MG63 (cell line): Measurements from ENCODE around the gene KIF22. TPM values are rescaled to one million over a fixed set of nuclear protein-coding genes. Genes with fewer than 3 reads are reported as not detected.
"Not testable (repeated sequence)": the region's sequence is repeated elsewhere in the genome, so short reads cannot be mapped to it uniquely, and the experiment has no call there.

ENCODE experiments used
- DNase-seq: peaks from one replicate; pipeline ENCODE4 v3.0.0-alpha.2; 2020
- H3K27me3 ChIP-seq: fragments of 250-450 bp; sonication (Bioruptor Pico); 2 replicates; pipeline ENCODE4 v1.5.1; 2020; ENCODE audit warnings: mild to moderate bottlenecking, moderate library complexity
- H3K36me3 ChIP-seq: fragments of 250-450 bp; sonication (Bioruptor Pico); 2 replicates; pipeline ENCODE4 v1.5.1; 2020; ENCODE audit warnings: mild to moderate bottlenecking, moderate library complexity
- H3K4me3 ChIP-seq: fragments of 250-450 bp; sonication (Bioruptor Pico); 2 replicates; pipeline ENCODE4 v1.5.1; 2020; ENCODE audit warnings: mild to moderate bottlenecking, moderate library complexity
- H3K9me3 ChIP-seq: fragments of 250-450 bp; sonication (Bioruptor Pico); 2 replicates; pipeline ENCODE4 v1.5.1; 2020; ENCODE audit warnings: mild to moderate bottlenecking, moderate library complexity
- total RNA-seq: library from RNA; depleted of rRNA; stranded (reverse); fragments of >200 nt; shearing (Covaris generic); gene quantifications from 2 replicates; pipeline ENCODE4 v1.2.3, GENCODE V29; 2014; ENCODE audit warnings: low replicate concordance; rRNA removed

The KIF22 gene
- 74.9 and 134 TPM in 2 replicates for total RNA-seq

GRCh38 chr16:29790183-29790948 lies at the start of gene KIF22:
Gene KIF22, plus strand, starts transcription at chr16:29790751. Its CDS starts 9 bp downstream, at chr16:29790760.
- peak within 1 kb of the TSS; percentile 87 for H3K4me3 ChIP-seq
- H3K27me3 ChIP-seq = no peaks in the 10 kb centered on the region
- DNase-seq = peak; percentile 99
- H3K9me3 ChIP-seq = no peaks in the 10 kb centered on the region
- H3K36me3 ChIP-seq = peaks cover 29% of the 10 kb centered on the region

- Histone ChIP-seq H3K9me3 (no peaks in the 10 kb centered on the region), H3K4me3 (no peak overlapping the region), H3K27me3 (no peaks in the 10 kb centered on the region; the same call in 1 of the 2 replicates), H3K36me3 (no peaks in the 10 kb centered on the region)
- no peak for DNase-seq
These were observed 47.8 kb upstream of the KIF22 start for GRCh38 chr16:29742683-29743275.

DNA sequence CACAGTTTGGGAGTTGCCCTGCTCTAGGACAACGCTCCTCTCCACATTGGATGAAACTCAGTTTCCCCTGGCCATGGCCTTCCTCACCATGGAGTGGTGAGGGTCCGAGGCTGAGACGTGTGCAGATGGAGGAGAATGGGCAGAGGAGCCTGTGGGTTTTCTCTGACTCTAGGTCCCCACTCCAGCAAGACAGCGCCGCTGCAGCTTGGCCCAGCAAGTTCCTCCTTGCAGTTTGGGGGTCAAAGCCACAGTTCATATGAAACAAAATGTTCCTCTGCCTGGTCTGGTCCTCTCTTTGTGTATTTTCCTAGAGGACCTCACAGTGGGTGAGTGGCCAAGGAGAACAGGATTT lies 47.1 kb upstream of the KIF22 start:
- Histone ChIP-seq H3K4me3 (no peak overlapping the region), H3K27me3 (no peaks in the 10 kb centered on the region), H3K36me3 (no peaks in the 10 kb centered on the region), H3K9me3 (no peaks in the 10 kb centered on the region)
- no peak for DNase-seq

GRCh38 chr16:29743827-29744531 lies 46.6 kb upstream of the KIF22 start:
- H3K9me3 ChIP-seq = no peaks in the 10 kb centered on the region
- DNase-seq = no peak
- H3K4me3 ChIP-seq = no peak overlapping the region

DNA sequence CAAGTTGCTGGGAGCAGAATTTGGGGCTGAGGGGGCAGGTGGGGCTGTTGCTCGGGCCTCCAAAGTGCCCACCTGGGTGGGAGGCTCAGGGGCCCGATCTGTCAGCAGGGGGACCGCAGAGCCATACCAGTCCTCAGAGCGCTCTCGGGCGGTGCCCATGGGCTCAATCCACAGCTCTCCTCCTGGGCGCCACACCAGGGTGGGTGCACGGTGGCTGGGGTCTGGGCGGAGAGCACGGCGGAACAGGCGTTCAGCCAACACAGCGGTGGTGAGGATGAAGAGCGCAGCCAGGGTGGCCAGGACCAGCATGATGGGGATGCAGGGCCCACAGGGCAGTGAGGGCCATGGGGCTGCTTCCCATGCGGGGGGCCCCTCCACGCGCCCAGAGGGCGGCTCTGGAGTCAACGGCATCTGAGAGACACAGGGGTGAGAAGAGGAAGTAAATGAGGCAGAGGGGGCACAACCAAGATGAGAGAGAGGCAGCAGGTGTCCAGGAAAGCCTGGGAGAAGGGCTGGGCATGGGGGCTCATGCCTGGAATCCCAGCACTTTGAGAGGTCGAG lies 45.9 kb upstream of the KIF22 start:
- Histone ChIP-seq H3K36me3 (no peaks in the 10 kb centered on the region), H3K4me3 (no peak overlapping the region), H3K27me3 (no peaks in the 10 kb centered on the region), H3K9me3 (no peaks in the 10 kb centered on the region)
- no peak for DNase-seq

More at GRCh38 chr16:29743827-29744531, 46.6 kb upstream of the KIF22 start:
- H3K36me3 ChIP-seq = no peaks in the 10 kb centered on the region
- H3K27me3 ChIP-seq = no peaks in the 10 kb centered on the region

GRCh38 chr16:29745121-29745852 lies 45.3 kb upstream of the KIF22 start:
- no peak for DNase-seq
- no peaks in the 10 kb centered on the region for H3K9me3 ChIP-seq
- H3K36me3 ChIP-seq = no peaks in the 10 kb centered on the region
- H3K27me3 ChIP-seq = no peaks in the 10 kb centered on the region
- no peak overlapping the region for H3K4me3 ChIP-seq

- DNase-seq = no peak
- no peaks in the 10 kb centered on the region for H3K9me3 ChIP-seq
- no peaks in the 10 kb centered on the region for H3K27me3 ChIP-seq
- no peaks in the 10 kb centered on the region for H3K36me3 ChIP-seq
- no peak within 1 kb of the TSS for H3K4me3 ChIP-seq
These were observed 44.7 kb upstream of the KIF22 start, which contains the start of gene C16orf54 for GRCh38 chr16:29745853-29746345. Gene C16orf54, minus strand, starts transcription at chr16:29745990. Its CDS starts 1,039 bp downstream, at chr16:29744951.

- not testable (repeated sequence) for H3K27me3 ChIP-seq, H3K36me3 ChIP-seq, H3K4me3 ChIP-seq, DNase-seq, H3K9me3 ChIP-seq
These were observed 44.0 kb upstream of the KIF22 start for GRCh38 chr16:29746518-29746917.

DNA sequence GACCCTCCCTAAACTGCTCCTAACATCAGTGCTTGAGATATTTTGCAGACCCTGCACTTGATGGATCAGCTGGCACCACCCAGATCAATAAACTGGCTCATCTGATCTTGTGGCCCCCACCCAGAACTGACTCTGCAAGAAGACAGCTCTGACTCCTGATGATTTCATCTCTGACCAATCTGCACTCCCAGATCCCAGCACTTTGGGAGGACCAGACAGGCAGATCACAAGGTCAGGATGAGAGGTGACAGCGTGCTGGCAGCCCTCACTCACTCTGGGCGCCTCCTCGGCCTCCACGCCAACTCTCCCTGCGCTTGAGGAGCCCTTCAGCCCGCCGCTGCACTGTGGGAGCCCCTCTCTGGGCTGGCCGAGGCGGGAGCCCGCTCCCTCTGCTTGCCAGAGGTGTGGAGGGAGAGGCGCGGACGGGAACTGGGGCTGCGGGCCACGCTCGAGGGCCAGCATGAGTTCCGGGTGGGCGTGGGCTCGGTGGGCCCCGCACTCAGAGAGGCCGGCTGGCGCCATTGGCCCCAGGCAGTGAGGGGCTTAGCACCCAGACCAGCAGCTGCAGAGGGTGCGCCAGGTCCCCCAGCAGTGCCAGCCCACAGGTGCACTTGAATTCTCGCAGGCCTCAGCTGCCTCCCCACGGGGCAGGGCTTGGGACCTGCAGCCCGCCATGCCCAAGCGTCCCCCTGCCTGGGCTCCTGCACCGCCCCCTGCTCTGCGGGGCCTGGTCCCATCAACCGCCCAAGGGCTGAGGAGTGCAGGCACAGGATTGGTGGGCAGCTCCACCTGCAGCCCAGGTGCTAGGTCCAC lies 42.4 kb upstream of the KIF22 start:
- no peaks in the 10 kb centered on the region; the same call in 1 of the 2 replicates for H3K27me3 ChIP-seq
- H3K36me3 ChIP-seq = no peaks in the 10 kb centered on the region
- H3K9me3 ChIP-seq = no peaks in the 10 kb centered on the region
- no peak overlapping the region for H3K4me3 ChIP-seq
- DNase-seq = no peak

DNA sequence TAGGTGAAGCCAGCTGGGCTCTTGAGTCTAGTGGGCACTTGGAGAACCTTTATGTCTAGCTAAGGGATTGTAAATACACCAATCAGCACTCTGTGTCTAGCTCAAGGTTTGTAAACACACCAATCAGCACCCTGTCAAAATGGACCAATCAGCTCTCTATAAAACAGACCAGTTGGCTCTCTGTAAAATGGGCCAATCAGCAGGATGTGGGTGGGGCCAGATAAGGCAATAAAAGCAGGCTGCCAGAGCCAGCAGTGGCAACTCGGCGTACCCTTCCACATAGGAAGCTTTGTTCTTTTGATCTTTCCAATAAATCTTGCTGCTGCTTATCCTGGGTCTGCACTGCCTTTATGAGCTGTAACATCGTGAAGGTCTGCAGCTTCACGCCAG lies 41.8 kb upstream of the KIF22 start:
- H3K27me3 ChIP-seq, H3K36me3 ChIP-seq, DNase-seq, H3K4me3 ChIP-seq, H3K9me3 ChIP-seq: not testable (repeated sequence)

DNA sequence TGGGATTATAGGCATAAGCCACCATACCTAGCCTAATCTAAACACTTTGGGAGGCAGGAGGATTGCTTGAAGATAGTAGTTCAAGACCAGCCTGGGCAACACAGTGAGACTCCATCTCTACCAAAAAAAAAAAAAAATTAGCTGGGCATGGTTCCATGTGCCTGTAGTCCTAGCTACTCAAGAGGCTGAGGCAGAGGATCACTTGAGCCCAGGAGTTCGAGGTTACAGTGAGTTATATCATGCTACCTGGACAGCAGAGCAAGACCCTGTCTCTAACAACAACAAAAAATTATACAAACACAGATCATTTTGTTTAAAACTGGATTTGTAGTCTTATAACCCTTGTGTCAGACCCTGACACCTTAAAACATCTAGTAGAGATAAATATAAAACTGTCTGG lies 37.0 kb upstream of the KIF22 start:
- Histone ChIP-seq H3K36me3 (no peaks in the 10 kb centered on the region), H3K4me3 (no peak overlapping the region), H3K9me3 (no peaks in the 10 kb centered on the region), H3K27me3 (no peaks in the 10 kb centered on the region; the same call in 1 of the 2 replicates)
- no peak for DNase-seq

DNA sequence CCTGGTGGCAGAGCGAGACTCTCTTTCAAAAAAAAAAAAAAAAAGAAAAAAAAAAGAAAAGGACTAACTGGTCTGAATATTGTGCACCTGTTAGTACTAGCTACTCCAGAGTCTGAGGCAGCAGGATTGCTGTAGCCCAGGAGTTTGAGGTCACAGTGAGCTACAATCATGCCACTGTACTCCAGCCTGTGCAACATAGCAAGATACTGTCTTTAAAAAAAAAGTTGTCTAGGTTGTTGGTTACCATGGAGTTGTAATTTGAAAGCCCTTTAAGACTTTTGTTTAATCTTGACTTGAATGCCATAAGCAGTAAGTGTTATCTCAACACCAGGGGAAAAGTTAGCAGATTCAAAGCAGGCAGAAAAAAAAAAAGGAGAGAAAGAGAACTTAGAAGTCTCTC lies 33.9 kb upstream of the KIF22 start:
- Histone ChIP-seq H3K9me3 (no peaks in the 10 kb centered on the region), H3K27me3 (no peaks in the 10 kb centered on the region; the same call in 1 of the 2 replicates), H3K36me3 (no peaks in the 10 kb centered on the region), H3K4me3 (no peak overlapping the region)
- DNase-seq = no peak

GRCh38 chr16:29757086-29757485 lies 33.5 kb upstream of the KIF22 start:
- H3K27me3 ChIP-seq, H3K36me3 ChIP-seq, H3K9me3 ChIP-seq, DNase-seq, H3K4me3 ChIP-seq: not testable (repeated sequence)

- no peaks in the 10 kb centered on the region for H3K27me3 ChIP-seq
- H3K36me3 ChIP-seq = no peaks in the 10 kb centered on the region
- peak; percentile 34 for DNase-seq
- no peaks in the 10 kb centered on the region for H3K9me3 ChIP-seq
- H3K4me3 ChIP-seq = no peak overlapping the region
These were observed 32.5 kb upstream of the KIF22 start for GRCh38 chr16:29757950-29758466.

DNA sequence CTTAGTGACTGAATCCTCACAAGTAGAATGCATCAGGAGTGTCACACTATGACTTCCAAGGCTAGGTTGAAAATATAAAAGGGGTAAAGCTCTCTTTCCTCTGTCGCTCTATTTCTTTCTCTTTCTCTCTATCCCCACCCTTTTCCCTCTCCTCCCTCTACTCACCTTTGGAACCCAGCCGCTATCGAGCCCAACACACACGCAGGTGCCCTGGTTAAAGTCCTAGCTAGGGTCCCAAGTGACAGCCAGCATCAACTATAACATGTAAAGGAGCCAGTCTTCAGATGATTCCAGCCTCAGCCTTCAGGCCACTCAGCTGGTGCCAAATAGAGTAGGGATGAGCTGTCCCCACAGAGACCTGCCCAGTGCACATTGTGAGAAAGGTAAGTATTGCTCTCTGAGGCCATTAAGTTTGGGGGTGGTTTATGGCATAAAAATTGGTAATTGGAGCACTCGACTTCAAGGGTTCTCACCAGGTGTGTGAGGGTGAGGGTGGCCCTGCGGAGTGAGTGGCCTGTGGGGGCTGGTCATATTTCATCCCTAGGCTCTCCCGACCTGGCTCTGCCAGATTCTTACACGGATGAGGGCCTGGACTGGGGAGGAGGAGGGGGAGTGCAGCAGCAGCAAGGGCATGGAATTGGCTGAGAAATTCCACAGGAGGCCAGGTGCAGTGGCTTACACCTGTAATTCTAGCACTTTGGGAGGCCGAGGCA lies 29.8 kb upstream of the KIF22 start:
- H3K9me3 ChIP-seq = no peaks in the 10 kb centered on the region
- no peak overlapping the region for H3K4me3 ChIP-seq
- H3K27me3 ChIP-seq = no peaks in the 10 kb centered on the region
- no peaks in the 10 kb centered on the region for H3K36me3 ChIP-seq
- no peak for DNase-seq
